ENCODE results near the gene ICAM3.

ICAM3 gene

DNA sequence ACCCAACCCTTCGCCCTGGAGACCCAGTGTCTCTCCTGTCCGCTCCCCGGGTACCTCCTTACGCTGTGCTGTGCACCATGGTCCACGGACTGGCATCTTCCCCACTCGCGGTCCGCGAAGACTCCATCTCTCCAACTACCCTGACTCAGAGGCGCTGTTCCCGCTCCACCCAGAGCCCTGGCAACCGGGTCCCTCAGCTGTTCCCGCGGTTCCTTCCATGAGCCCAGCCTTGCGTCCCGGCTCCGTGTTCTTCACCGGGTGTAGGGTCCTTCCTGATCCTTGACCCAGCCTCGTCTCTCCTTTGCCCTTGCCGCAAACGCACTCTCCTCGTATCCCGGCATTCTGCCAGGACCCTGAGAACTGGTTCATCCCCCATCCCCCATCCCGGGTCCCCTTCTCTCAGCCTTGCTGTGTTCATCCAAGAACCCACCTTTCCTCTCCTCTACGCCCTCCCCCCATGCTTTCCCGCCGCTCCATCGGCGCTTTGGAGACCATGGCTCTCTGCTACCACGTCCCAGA lies 49.0 kb downstream of the ICAM3 start:
- DNase-seq: no peak

DNA sequence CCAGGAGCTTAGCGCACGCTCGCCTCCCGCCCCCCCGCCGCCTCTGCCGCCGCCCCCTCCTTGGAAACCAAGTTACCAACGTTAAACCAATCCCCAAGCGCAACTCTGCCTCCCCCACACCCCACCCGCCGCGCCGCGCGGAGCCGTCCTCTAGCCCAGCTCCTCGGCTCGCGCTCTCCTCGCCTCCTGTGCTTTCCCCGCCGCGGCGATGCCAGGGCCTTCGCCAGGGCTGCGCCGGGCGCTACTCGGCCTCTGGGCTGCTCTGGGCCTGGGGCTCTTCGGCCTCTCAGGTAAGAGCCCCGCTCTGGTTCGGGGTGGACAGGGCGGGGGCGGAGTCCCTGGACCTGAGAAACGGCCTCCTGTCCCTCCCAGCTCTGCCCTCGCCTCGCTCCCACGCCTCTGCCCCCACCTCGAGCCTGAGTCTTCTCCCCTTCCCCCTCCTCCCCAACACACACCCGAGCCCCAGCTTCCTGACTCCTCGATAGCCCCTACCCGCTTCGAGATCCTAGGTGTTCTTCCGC lies 49.5 kb downstream of the ICAM3 start, which contains the start of gene ICAM5:
ICAM5 (plus strand) TSS at position 117 of the 521 bp plus-strand sequence; CDS start at position 209, 92 bp downstream.
- DNase-seq: no peak

DNA sequence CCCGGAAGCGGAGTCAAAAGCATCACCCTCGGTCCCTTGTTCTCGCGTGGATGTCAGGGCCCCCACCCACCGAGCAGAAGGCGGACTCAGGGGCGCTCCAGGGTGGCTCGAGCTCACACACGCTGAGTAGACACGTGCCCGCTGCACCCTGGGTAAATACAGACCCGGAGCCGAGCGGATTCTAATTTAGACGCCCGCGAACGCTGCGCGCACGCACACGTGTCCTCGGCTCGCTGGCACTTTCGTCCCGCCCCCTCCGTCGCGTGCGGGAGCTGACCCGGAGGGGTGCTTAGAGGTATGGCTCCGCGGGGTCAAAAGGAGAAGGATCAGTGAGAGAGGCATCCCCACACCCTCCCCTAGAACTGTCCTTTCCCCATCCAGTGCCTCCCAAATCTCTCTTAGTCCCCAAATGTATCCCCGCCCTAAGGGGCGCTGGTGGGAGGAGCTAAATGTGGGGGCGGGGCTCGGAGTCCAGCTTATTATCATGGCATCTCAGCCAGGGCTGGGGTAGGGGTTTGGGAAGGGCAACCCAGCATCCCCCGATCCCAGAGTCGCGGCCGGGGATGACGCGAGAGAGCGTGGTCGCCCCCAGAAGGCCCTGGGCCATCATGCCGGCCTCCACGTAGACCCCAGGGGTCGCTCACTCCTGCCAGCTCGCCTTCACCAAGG lies 50.1 kb downstream of the ICAM3 start:
- DNase-seq: peak; percentile 52

DNA sequence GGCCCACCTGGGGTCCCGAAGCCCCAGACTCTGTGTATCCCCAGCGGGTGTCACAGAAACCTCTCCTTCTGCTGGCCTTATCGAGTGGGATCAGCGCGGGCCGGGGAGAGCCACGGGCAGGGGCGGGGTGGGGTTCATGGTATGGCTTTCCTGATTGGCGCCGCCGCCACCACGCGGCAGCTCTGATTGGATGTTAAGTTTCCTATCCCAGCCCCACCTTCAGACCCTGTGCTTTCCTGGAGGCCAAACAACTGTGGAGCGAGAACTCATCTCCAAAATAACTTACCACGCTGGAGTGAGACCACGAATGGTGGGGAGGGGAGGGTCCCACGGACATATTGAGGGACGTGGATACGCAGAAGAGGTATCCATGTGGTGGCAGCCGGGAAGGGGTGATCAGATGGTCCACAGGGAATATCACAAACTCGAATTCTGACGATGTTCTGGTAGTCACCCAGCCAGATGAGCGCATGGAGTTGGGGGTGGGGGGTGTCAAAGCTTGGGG lies 50.7 kb downstream of the ICAM3 start:
- no peak for DNase-seq

DNA sequence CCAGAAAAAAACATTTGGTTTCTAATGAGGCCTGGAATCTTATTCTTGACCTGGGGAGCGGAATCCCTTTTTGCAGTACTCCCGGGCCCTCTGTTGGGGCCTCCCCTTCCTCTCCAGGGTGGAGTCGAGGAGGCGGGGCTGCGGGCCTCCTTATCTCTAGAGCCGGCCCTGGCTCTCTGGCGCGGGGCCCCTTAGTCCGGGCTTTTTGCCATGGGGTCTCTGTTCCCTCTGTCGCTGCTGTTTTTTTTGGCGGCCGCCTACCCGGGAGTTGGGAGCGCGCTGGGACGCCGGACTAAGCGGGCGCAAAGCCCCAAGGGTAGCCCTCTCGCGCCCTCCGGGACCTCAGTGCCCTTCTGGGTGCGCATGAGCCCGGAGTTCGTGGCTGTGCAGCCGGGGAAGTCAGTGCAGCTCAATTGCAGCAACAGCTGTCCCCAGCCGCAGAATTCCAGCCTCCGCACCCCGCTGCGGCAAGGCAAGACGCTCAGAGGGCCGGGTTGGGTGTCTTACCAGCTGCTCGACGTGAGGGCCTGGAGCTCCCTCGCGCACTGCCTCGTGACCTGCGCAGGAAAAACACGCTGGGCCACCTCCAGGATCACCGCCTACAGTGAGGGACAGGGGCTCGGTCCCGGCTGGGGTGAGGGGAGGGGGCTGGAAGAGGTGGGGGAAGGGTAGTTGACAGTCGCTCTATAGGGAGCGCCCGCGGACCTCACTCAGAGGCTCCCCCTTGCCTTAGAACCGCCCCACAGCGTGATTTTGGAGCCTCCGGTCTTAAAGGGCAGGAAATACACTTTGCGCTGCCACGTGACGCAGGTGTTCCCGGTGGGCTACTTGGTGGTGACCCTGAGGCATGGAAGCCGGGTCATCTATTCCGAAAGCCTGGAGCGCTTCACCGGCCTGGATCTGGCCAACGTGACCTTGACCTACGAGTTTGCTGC lies 52.4 kb downstream of the ICAM3 start, which contains the start of gene ICAM4:
ICAM4 (plus strand) TSS at position 153 of the 935 bp plus-strand sequence; CDS start at position 211, 58 bp downstream.
- no peak for DNase-seq

DNA sequence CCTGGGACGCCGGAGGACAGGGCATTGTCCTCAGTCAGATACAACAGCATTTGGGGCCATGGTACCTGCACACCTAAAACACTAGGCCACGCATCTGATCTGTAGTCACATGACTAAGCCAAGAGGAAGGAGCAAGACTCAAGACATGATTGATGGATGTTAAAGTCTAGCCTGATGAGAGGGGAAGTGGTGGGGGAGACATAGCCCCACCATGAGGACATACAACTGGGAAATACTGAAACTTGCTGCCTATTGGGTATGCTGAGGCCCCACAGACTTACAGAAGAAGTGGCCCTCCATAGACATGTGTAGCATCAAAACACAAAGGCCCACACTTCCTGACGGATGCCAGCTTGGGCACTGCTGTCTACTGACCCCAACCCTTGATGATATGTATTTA lies 54.0 kb downstream of the ICAM3 start:
- no peak for DNase-seq

DNA sequence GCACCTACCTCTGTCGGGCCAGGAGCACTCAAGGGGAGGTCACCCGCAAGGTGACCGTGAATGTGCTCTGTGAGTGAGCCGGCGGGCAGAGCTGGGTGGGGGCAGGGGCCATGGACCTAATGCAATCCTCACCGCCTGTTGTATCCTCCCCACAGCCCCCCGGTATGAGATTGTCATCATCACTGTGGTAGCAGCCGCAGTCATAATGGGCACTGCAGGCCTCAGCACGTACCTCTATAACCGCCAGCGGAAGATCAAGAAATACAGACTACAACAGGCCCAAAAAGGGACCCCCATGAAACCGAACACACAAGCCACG lies 54.5 kb downstream of the ICAM3 start:
- no peak for DNase-seq

DNA sequence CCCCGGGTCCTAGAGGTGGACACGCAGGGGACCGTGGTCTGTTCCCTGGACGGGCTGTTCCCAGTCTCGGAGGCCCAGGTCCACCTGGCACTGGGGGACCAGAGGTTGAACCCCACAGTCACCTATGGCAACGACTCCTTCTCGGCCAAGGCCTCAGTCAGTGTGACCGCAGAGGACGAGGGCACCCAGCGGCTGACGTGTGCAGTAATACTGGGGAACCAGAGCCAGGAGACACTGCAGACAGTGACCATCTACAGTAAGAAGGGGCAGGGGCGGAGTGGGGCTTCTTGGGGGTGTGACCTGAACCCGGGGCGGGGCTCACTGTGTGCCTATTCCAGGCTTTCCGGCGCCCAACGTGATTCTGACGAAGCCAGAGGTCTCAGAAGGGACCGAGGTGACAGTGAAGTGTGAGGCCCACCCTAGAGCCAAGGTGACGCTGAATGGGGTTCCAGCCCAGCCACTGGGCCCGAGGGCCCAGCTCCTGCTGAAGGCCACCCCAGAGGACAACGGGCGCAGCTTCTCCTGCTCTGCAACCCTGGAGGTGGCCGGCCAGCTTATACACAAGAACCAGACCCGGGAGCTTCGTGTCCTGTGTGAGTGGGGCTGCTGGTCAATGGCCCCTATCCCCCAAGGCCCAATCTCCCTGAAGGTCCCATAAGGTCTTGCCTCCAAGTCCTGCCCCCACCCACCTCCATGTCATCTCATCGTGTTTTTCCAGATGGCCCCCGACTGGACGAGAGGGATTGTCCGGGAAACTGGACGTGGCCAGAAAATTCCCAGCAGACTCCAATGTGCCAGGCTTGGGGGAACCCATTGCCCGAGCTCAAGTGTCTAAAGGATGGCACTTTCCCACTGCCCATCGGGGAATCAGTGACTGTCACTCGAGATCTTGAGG lies 55.1 kb downstream of the ICAM3 start:
- no peak for DNase-seq
